GM12892 (cell line): ENCODE results near the gene ZNF407.

ENCODE experiments used
- POLR2A ChIP-seq: IDR thresholded peaks from 2 replicates; pipeline ENCODE4 v1.6.1; 2011; ENCODE audit warnings: low read depth, low read length, control low read depth
- POLR2AphosphoS5 ChIP-seq: IDR thresholded peaks from 2 replicates; pipeline ENCODE4 v1.6.1; 2011; ENCODE audit warnings: low read depth, low read length, control low read depth

GRCh38 chr18:74766251-74766650 is 168.6 kb downstream of the ZNF407 start:
- no peak for TF ChIP-seq POLR2A
- TF ChIP-seq POLR2AphosphoS5 = no peak
